Neuronal stem cell (in vitro differentiated cells): ENCODE results near the gene AANAT.
A peak's percentile ranks its signal among the peaks of the same experiment; 100 is the strongest.

Experiments
- DNase-seq: peaks from one replicate; pipeline ENCODE4 v3.0.0-alpha.2; 2013; ENCODE audit warnings: low spot score
- H2AFZ ChIP-seq: one replicate; pipeline ENCODE4 v1.6.1; 2013; ENCODE audit warnings: mild to moderate bottlenecking, low read length, inconsistent platforms
- H2AK5ac ChIP-seq: 2 replicates; pipeline ENCODE4 v1.6.1; 2013; ENCODE audit warnings: low read depth, mild to moderate bottlenecking, inconsistent platforms, low read length, moderate library complexity, mixed read lengths
- H2BK120ac ChIP-seq: 2 replicates; pipeline ENCODE4 v1.6.1; 2013; ENCODE audit warnings: low read depth, mild to moderate bottlenecking, inconsistent platforms, low read length, moderate library complexity, mixed read lengths
- H2BK12ac ChIP-seq: one replicate; pipeline ENCODE4 v1.6.1; 2013; ENCODE audit warnings: low read length, inconsistent platforms
- H2BK15ac ChIP-seq: 2 replicates; pipeline ENCODE4 v1.6.1; 2013; ENCODE audit warnings: mild to moderate bottlenecking, low read length, inconsistent platforms, mixed read lengths
- H2BK5ac ChIP-seq: one replicate; pipeline ENCODE4 v1.6.1; 2013; ENCODE audit warnings: inconsistent platforms, mild to moderate bottlenecking, low read length, moderate library complexity
- H3K14ac ChIP-seq: one replicate; pipeline ENCODE4 v1.6.1; 2013; ENCODE audit warnings: low read length, inconsistent platforms
- H3K18ac ChIP-seq: 2 replicates; pipeline ENCODE4 v1.6.1; 2013; ENCODE audit warnings: low read length, inconsistent platforms
- H3K23ac ChIP-seq: 2 replicates; pipeline ENCODE4 v1.6.1; 2013; ENCODE audit warnings: low read depth, mild to moderate bottlenecking, mixed read lengths, low read length, inconsistent platforms; ENCODE audit not compliant: poor library complexity
- H3K27ac ChIP-seq: replicated peaks from 3 replicates; pipeline ENCODE4 v1.5.1; 2013; ENCODE audit warnings: low read length, inconsistent platforms
- H3K27me3 ChIP-seq, 3 experiments: 2 replicates each; pipeline ENCODE4 v1.6.1; 2013; ENCODE audit warnings: low read length in 3 of 3, mild to moderate bottlenecking in 2 of 3, inconsistent platforms in 1 of 3, low read depth in 1 of 3, mixed read lengths in 1 of 3, moderate library complexity in 1 of 3; ENCODE audit not compliant: control insufficient read depth in 3 of 3, insufficient read depth in 3 of 3
- H3K36me3 ChIP-seq, 2 donors: replicated peaks in 1 of 2; 2 replicates each; pipeline ENCODE4 v1.6.1; 2013; ENCODE audit warnings: low read length in 2 of 2; ENCODE audit not compliant: control insufficient read depth in 2 of 2, insufficient read depth in 2 of 2
- H3K4ac ChIP-seq: 2 replicates; pipeline ENCODE4 v1.6.1; 2013; ENCODE audit warnings: inconsistent platforms, mild to moderate bottlenecking, low read length, moderate library complexity
- H3K4me1 ChIP-seq, 2 donors: 1 replicate in 1 of 2; 2 replicates in 1 of 2; pipeline ENCODE4 v1.6.1; 2013; ENCODE audit warnings: low read length in 2 of 2, low read depth in 1 of 2; ENCODE audit not compliant: control insufficient read depth in 2 of 2, insufficient read depth in 1 of 2
- H3K4me2 ChIP-seq: one replicate; pipeline ENCODE4 v1.6.1; 2013; ENCODE audit warnings: mild to moderate bottlenecking, low read length, inconsistent platforms; ENCODE audit not compliant: insufficient read depth, poor library complexity, severe bottlenecking
- H3K4me3 ChIP-seq, 2 donors: 2 replicates each; pipeline ENCODE4 v1.5.1; 2013; ENCODE audit warnings: low read length in 2 of 2, mild to moderate bottlenecking in 2 of 2, inconsistent platforms in 1 of 2, moderate library complexity in 1 of 2
- H3K79me1 ChIP-seq: one replicate; pipeline ENCODE4 v1.6.1; 2013; ENCODE audit warnings: low read depth, mild to moderate bottlenecking, inconsistent platforms, low read length, moderate library complexity
- H3K9ac ChIP-seq: one replicate; pipeline ENCODE4 v1.6.1; 2013; ENCODE audit warnings: mild to moderate bottlenecking, low read depth, low read length, inconsistent platforms; ENCODE audit not compliant: poor library complexity
- H3K9me3 ChIP-seq, 2 donors: replicated peaks in 1 of 2; 2 replicates each; pipeline versions ENCODE3 to v1.6.1; 2013; ENCODE audit warnings: low read length in 2 of 2, mild to moderate bottlenecking in 2 of 2, inconsistent platforms in 1 of 2, low read depth in 1 of 2, mixed read lengths in 1 of 2, moderate library complexity in 1 of 2; ENCODE audit not compliant: control insufficient read depth in 2 of 2, insufficient read depth in 1 of 2
- H4K8ac ChIP-seq: one replicate; pipeline ENCODE4 v1.6.1; 2013; ENCODE audit warnings: low read depth, mild to moderate bottlenecking, inconsistent platforms, low read length, moderate library complexity
- H4K91ac ChIP-seq: one replicate; pipeline ENCODE4 v1.6.1; 2013; ENCODE audit warnings: low read length, low read depth, mild to moderate bottlenecking, inconsistent platforms; ENCODE audit not compliant: poor library complexity
- WGBS, 2 donors: extraction: QIAGEN DNeasy Blood & Tissue Kit; methylation state at CpG; one replicate each; pipeline ENCODE4 v1.1.7; 2013; ENCODE audit warnings: missing lambda C conversion rate in 2 of 2, mixed read lengths in 1 of 2; ENCODE audit not compliant: insufficient read length in 2 of 2, insufficient replicate concordance in 1 of 2; ENCODE audit errors: extremely low coverage in 2 of 2; 5-methylcytosine and 5-hydroxymethylcytosine counted together

The AANAT gene

DNA sequence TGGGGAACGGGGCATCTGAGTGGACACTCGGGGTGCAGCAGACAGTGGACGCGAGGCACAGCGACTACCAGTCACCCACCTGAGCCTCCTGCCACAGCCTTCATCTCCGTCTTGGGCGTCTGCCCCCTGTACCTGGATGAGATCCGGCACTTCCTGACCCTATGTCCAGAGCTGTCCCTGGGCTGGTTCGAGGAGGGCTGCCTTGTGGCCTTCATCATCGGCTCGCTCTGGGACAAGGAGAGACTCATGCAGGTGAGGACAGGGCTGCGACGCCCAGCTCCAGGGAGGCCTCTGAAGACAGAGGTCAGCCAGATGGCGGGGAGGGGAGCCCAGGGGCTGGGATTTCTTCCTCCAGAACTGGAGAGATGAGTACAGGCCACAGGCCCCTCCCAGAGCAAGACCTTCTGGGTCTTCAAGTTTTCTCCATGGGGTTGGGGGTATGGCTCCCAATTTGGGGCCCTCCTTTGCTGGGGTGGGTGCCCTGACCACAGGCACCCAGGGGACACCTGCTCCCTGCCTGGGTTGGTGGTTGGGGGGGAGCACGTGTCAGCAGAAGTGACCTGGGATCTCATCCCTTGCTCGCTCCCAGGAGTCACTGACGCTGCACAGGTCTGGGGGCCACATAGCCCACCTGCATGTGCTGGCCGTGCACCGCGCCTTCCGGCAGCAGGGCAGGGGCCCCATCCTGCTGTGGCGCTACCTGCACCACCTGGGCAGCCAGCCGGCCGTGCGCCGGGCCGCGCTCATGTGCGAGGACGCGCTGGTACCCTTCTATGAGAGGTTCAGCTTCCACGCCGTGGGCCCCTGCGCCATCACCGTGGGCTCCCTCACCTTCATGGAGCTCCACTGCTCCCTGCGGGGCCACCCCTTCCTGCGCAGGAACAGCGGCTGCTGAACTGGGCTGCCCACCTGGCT is 1.9 kb downstream of the AANAT start:
- H2BK5ac ChIP-seq, result no peak overlapping the region
- H2AK5ac ChIP-seq, result peak overlapping the region; percentile 83
- no peak overlapping the region for H2AFZ ChIP-seq
- H3K23ac ChIP-seq, result peak overlapping the region; percentile 96
- H3K4me2 ChIP-seq, result no peak overlapping the region
- H3K14ac ChIP-seq, result peak overlapping the region; percentile 66
- H2BK12ac ChIP-seq, result no peak overlapping the region
- peak overlapping the region; percentile 36 for H3K18ac ChIP-seq
- no peak for DNase-seq
- H3K36me3 ChIP-seq, result no peaks in the 10 kb centered on the region
- peaks cover 2% of the 10 kb centered on the region for H3K79me1 ChIP-seq
- peak overlapping the region; percentile 57 for H2BK120ac ChIP-seq
- peaks cover 4 to 8% of the 10 kb centered on the region in 2 donors for H3K4me1 ChIP-seq
- WGBS, 2 donors, result no CpG with 5 or more reads among the region's 38 CpGs
- H3K9me3 ChIP-seq, result no peaks in the 10 kb centered on the region
- peak overlapping the region; percentile 58 for H2BK15ac ChIP-seq
- no peak overlapping the region for H4K8ac ChIP-seq
- H3K4ac ChIP-seq, result peak overlapping the region; percentile 32
- peak overlapping the region; percentile 30 for H3K9ac ChIP-seq
- no peak overlapping the region for H3K27ac ChIP-seq
- peaks cover 0 to 52% (median 0%) of the 10 kb centered on the region in 3 experiments for H3K27me3 ChIP-seq
- no peak overlapping the region for H4K91ac ChIP-seq
- H3K4me3 ChIP-seq, result no peak overlapping the region

DNA sequence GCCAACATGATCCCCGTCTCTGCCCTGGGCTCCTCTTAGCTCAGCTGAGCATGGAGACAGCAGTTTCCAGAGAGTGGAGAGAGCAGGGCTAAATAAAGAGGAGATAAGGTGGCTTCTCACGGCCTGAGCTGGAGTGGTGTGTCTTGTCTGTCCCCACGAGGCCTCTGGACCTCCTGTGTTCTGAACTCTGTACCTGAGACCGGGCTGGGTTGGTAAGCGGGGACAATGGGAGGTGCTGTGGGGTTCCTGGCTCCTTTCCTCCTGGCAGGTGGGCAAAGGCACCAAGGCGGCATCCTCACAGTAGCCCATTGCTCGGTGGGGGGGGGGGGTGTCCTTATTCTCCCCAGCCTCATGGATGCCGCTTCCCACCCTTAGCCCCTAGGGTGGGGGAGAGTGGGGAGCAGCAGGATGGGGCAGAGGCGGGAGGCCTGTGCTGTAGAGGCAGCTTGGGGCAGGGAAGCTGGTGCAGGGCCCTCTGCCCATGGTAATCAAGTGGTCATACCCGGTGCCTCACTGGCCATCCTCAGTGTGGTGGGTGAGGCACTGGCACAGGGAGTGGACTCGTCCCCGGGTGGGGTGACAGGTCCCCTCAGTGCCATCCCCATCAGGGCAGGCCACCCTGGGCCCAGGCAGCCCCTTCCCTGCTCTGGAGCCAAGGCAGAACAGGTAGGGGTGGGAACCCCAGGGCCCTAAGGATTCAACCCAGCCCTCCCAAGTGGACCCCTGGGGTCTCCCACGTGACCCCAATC is 2.8 kb downstream of the AANAT start:
- no peak overlapping the region for H3K4me2 ChIP-seq
- H3K4me1 ChIP-seq, result peaks cover 4 to 8% of the 10 kb centered on the region in 2 donors
- no peak overlapping the region for H2AFZ ChIP-seq
- peaks cover 0 to 2% of the 10 kb centered on the region in 2 donors for H3K36me3 ChIP-seq
- H3K18ac ChIP-seq, result peak overlapping the region; percentile 36
- no peak overlapping the region for H3K9ac ChIP-seq
- H3K79me1 ChIP-seq, result peaks cover 2% of the 10 kb centered on the region
- peak overlapping the region; percentile 57 for H2BK120ac ChIP-seq
- H4K8ac ChIP-seq, result no peak overlapping the region
- WGBS, 2 donors, result no CpG with 5 or more reads among the region's 13 CpGs
- H2BK12ac ChIP-seq, result no peak overlapping the region
- no peaks in the 10 kb centered on the region for H3K9me3 ChIP-seq
- peak overlapping the region; percentile 83 for H2AK5ac ChIP-seq
- peak overlapping the region; percentile 96 for H3K23ac ChIP-seq
- H4K91ac ChIP-seq, result no peak overlapping the region
- peaks cover 0 to 56% (median 0%) of the 10 kb centered on the region in 3 experiments for H3K27me3 ChIP-seq
- no peak overlapping the region for H3K4ac ChIP-seq
- no peak overlapping the region for H2BK15ac ChIP-seq
- H3K14ac ChIP-seq, result peak overlapping the region; percentile 66
- no peak overlapping the region for H3K4me3 ChIP-seq
- no peak overlapping the region for H3K27ac ChIP-seq
- no peak for DNase-seq
- no peak overlapping the region for H2BK5ac ChIP-seq

DNA sequence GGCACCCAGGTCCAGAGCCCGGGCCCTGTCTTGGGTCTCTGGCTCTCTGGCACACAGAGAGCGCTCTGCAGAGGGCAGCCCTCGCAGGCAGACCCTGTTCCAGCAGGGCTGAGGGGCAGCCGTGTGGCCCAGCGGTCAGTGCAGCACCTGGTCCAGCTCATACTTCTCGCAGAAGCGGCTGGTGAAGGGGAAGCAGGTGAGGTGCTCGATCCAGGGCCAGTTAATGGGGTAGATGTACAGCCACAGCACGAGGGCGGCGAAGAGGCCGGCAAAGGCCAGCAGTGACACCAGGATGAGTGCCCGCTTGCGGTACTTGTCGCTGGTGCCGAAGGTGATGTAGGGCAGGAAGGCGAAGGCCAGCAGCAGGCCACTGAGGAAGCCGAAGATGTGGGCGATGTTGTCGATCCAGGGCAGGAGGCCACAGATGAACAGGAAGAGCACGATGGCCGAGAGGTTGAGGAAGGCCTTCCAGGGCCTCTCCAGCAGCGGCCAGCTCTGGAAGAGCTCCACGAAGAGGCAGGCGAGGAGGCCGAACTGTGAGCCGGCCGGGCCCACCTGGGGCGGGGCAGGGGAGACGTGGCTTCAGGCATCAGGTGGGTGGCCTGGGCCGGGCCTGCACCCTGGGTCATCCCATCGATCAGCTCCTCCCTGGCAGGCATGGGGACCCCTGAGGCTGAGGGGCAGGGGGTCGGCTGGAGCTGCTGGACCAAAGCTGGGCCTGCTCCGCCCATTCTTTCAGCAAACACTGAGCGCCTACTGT is 4.3 kb downstream of the AANAT start:
- H2AK5ac ChIP-seq, result peak overlapping the region; percentile 46
- WGBS, 2 donors, result no CpG with 5 or more reads among the region's 35 CpGs
- H4K91ac ChIP-seq, result no peak overlapping the region

More for the DNA sequence above, 4.3 kb downstream of the AANAT start:
- no peak overlapping the region for H3K4ac ChIP-seq
- H3K36me3 ChIP-seq, result peaks cover 0 to 2% of the 10 kb centered on the region in 2 donors
- H3K9ac ChIP-seq, result no peak overlapping the region
- peak overlapping the region; percentile 53 for H2BK5ac ChIP-seq
- H3K9me3 ChIP-seq, result no peaks in the 10 kb centered on the region
- peak overlapping the region; percentile 75 for H2BK15ac ChIP-seq
- no peak overlapping the region for H3K4me3 ChIP-seq
- peak overlapping the region; percentile 89 for H3K14ac ChIP-seq
- no peak overlapping the region for H3K4me2 ChIP-seq
- H3K4me1 ChIP-seq, result peaks cover 4 to 8% of the 10 kb centered on the region in 2 donors
- peak overlapping the region; percentile 89 for H3K23ac ChIP-seq
- no peak overlapping the region for H2BK120ac ChIP-seq
- H4K8ac ChIP-seq, result no peak overlapping the region
- H3K18ac ChIP-seq, result peak overlapping the region; percentile 48
- no peak overlapping the region for H2AFZ ChIP-seq
- H3K79me1 ChIP-seq, result peaks cover 3% of the 10 kb centered on the region
- DNase-seq, result no peak
- peak overlapping the region; percentile 41 for H2BK12ac ChIP-seq
- H3K27ac ChIP-seq, result no peak overlapping the region
- peaks cover 0 to 56% (median 0%) of the 10 kb centered on the region in 3 experiments for H3K27me3 ChIP-seq
